DMS79 treated with DMSO at 0.1 percent for 48 hours (cell line): ENCODE data around the gene DGKA.
"Not testable (repeated sequence)": the region's sequence is repeated elsewhere in the genome, so short reads cannot be mapped to it uniquely, and the experiment has no call there.

Experiments
- DNase-seq: peaks from one replicate; lab custom pipeline; 2025; lab: John Stamatoyannopoulos, UW

Gene DGKA

DNA sequence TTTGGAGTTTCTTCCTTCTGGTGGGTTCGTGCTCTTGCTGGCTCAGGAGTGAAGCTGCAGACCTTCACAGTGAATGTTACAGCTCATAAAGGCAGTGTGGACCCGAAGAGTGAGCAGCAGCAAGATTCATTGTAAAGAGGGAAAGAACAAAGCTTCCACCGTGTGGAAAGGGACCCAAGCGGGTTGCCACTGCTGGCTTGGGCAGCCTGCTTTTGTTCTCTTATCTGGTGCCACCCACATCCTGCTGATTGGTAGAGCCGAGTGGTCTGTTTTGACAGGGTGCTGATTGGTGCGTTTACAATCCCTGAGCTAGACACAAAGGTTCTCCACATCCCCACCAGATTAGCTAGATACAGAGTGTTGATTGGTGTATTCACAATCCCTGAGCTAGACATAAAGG, 68.6 kb downstream of the DGKA start:
- DNase-seq: not testable (repeated sequence)

DNA sequence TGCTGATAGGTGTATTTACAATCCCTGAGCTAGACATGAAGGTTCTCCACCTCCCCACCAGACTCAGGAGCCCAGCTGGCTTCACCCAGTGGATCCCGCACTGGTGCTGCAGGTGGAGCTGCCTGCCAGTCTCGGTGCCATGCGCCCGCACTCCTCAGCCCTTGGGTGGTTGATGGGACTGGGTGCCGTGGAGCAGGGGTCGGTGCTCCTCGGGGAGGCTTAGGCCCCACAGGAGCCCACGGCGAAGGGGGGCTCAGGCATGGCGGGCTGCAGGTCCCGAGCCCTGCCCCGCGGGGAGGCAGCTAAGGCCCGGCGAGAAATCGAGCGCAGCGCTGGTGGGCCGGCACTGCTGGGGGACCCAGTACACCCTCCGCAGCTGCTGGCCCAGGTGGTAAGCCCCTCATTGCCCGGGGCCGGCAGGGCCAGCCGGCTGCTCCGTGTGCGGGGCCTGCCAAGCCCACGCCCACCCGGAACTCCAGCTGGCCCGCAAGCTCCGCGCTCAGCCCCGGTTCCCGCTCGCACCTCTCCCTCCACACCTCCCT, 69.1 kb downstream of the DGKA start:
- DNase-seq: not testable (repeated sequence)

GRCh38 chr12:56001487-56002100, 70.6 kb downstream of the DGKA start:
- no peak for DNase-seq

DNA sequence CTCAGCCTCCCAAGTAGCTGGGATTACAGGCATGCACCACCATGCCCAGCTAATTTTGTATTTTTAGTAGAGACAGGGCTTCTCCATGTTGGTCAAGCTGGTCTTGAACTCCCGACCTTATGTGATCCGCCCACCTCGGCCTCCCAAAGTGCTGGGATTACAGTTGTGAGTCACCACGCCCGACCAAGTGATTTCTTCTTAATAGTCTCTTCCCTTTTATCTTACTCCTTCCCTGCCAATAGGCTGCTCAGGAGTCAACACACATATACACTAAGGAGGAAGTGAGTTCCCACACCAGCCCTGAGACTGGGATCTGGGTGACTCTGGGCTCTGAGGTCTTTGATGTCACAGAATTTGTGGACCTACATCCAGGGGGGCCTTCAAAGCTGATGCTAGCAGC, 72.4 kb downstream of the DGKA start:
- DNase-seq: not testable (repeated sequence)
